Activated CD4-positive, alpha-beta memory T cell treated with anti-CD3 and anti-CD28 coated beads, Interleukin-2, amount 10 ng/mL, durations not matched to agents 7 days and 5 days (primary cell): ENCODE results near the gene AMN1. TPM values are rescaled to one million over a fixed set of nuclear protein-coding genes. Genes with fewer than 3 reads are reported as not detected.
"Not testable (repeated sequence)": the region's sequence is repeated elsewhere in the genome, so short reads cannot be mapped to it uniquely, and the experiment has no call there.

ENCODE experiments used
- CTCF ChIA-PET: fragments of 350-600 bp; sonication (Branson Sonifier 250); formaldehyde crosslinking; loops from one replicate; lab custom pipeline; 2021; ENCODE audit warnings: antibody characterized with exemption, inconsistent platforms; lab: Charles Lee
- POLR2A ChIA-PET: fragments of 350-600 bp; sonication (Branson Sonifier 250); formaldehyde crosslinking; loops from one replicate; lab custom pipeline; 2021; ENCODE audit warnings: antibody characterized with exemption; lab: Charles Lee
- DNase-seq: peaks from one replicate; pipeline ENCODE4 v3.0.0-alpha.2; 2020
- H3K27ac Mint-ChIP-seq: one replicate; pipeline ENCODE4 v1.8.0; 2021; ENCODE audit warnings: mild to moderate bottlenecking, mixed read lengths
- H3K27me3 Mint-ChIP-seq: one replicate; pipeline ENCODE4 v1.8.0; 2021; ENCODE audit warnings: mixed read lengths
- H3K36me3 Mint-ChIP-seq: one replicate; pipeline ENCODE4 v1.8.0; 2021; ENCODE audit warnings: low read depth, mixed read lengths
- H3K4me1 Mint-ChIP-seq: one replicate; pipeline ENCODE4 v1.8.0; 2021; ENCODE audit warnings: mixed read lengths
- H3K4me3 Mint-ChIP-seq: one replicate; pipeline ENCODE4 v1.8.0; 2021; ENCODE audit warnings: mild to moderate bottlenecking, mixed read lengths
- H3K9me3 Mint-ChIP-seq: one replicate; pipeline ENCODE4 v1.8.0; 2021; ENCODE audit warnings: mixed read lengths
- total RNA-seq, 2 experiments: library from RNA; stranded (reverse); gene quantifications; one replicate each; pipeline ENCODE4 v1.2.3, GENCODE V29; 2021

Gene AMN1
- 1 to 10 TPM; 3.2 to 4.0 TPM for total RNA-seq

DNA sequence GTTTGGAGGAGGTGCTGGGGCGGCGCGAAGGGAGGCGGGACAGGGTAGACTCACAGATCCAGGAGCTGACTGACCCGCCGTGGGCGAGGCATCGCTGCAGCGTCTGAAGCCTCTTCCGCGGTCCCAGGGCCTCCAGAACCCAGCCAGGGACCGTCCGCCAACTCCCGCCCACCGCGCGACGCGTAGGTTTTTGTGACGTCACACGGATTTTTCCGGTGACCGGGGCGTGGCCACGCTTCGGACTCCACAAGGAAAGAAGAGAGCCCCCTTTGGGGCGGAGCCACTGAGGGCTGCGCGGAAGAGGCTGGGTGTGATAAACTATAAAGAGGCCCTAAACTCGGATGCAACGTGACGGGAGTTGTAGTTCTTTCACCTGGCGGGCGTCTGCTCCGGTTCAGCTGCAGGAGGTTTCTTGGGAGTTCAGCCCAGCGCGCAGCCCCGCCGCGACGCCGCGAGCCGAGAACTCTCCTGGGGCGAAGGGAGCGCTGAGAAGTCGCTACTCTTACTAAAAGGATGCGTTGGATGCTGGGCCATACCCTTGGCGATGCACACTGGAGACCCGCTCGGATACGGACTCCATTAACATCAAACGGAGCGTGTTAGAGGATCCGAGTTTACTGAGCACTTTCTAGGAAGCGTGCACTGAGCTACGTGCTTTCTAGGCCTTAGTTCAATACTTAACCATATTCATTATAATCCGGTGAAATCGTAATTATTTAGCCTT lies at the start of gene AMN1:
TSS of gene AMN1 (minus strand) at position 105 of the 724 bp plus-strand sequence. CDS start at position 92, 13 bp downstream.
- Mint-ChIP-seq H3K36me3 (peaks cover 40% of the 10 kb centered on the region), H3K9me3 (peaks cover 10% of the 10 kb centered on the region), H3K4me3 (peak within 1 kb of the TSS; percentile 95), H3K4me1 (peaks cover 51% of the 10 kb centered on the region), H3K27me3 (no peaks in the 10 kb centered on the region), H3K27ac (peak within 1 kb of the TSS; percentile 99)
- ChIA-PET POLR2A (interaction anchor here (0.7 to 3.1 kb wide), 31 partner anchors 9 to 406 kb away, joined by 3 to 32 read pairs (median 4); partner anchors contain the start of genes ETFBKMT, RESF1 and SINHCAF), CTCF (interaction anchor here (0.8 to 1.6 kb wide), 5 partner anchors 32 to 256 kb away, joined by 3 to 8 read pairs (median 3); no protein-coding TSS in a partner anchor)
- DNase-seq = peak; percentile 100

DNA sequence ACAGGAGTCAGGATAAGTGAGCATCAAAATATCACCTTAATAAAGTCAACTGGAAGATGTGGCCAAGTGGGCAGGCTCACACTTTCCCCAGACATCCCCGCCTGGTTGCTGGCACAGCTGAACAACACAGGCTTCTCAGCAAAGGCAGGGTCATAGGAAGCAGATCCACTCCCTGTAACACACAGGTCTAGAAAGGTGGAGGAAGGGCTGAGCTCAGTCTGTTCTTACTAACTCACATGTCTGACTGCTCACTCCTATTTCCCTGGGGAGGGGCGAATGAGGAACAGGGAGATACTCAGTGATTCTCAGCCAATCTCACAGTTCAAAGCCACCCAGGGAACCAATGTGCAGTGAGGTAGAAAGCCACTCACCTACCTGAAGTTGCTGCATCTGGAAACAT lies 45.0 kb upstream of the AMN1 start:
- no peak overlapping the region for H3K4me3 Mint-ChIP-seq
- H3K27me3 Mint-ChIP-seq = no peaks in the 10 kb centered on the region
- POLR2A ChIA-PET = no interaction called here
- CTCF ChIA-PET = no interaction called here
- no peak for DNase-seq
- H3K4me1 Mint-ChIP-seq = no peaks in the 10 kb centered on the region
- no peaks in the 10 kb centered on the region for H3K36me3 Mint-ChIP-seq
- H3K9me3 Mint-ChIP-seq = peaks cover 4% of the 10 kb centered on the region
- no peak overlapping the region for H3K27ac Mint-ChIP-seq

DNA sequence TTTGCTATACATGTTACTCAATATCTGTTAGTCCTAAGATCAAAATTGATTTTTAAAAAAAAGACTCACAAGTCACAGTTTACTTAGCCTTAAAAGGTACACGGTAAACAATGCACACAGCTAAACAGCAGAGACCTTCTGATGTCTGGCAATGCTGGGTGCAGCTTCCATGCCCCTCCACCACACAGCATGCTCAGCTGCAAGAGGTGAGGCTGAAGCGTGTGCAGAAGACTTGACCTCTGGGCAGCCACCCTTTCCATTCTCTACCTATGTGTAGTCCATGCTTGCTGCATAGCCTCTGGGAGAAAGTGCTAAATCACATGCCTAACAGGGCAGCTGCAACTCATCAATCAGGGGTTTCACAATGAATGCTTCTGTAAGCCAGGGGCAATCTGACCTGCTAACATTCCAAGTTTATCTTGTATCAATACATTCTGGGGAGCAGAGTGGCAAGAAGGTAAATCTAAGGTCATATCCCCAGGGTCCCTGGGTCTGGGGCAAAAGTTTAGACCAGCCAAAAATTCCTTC lies 44.5 kb upstream of the AMN1 start:
- DNase-seq = no peak
- Mint-ChIP-seq H3K27me3 (no peaks in the 10 kb centered on the region), H3K4me1 (no peaks in the 10 kb centered on the region), H3K4me3 (no peak overlapping the region), H3K36me3 (no peaks in the 10 kb centered on the region), H3K27ac (no peak overlapping the region), H3K9me3 (peaks cover 4% of the 10 kb centered on the region)
- CTCF ChIA-PET = interaction anchor here (0.6 kb wide), 1 partner anchor 8 kb away, joined by 4 read pairs; no protein-coding TSS in a partner anchor
- POLR2A ChIA-PET = no interaction called here

DNA sequence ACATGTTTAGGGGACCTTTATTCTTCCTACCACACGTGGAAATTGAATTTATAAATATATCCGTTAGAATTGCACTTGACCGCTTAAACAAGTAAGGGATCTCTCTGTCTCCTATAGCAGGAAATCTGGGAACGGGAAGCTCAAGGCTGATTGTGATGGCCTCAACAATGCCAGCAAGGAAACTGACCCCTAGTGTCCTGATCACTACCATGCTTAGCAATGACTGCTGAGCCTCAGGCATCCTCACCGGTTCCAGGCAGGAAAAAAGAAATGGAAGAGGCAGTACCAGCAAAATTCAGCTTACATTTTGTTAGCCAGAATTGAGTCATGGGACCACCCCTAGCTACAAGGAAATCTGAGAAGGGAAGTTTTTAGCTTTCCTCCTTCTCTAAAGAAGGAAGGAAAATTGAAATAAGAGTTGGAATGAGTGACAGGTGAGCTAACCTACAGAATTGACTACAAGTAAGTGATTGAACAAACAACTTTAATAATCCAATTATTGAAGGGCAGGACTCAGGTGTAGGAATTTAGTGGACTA lies 43.9 kb upstream of the AMN1 start:
- H3K4me3 Mint-ChIP-seq = no peak overlapping the region
- no peak for DNase-seq
- peaks cover 4% of the 10 kb centered on the region for H3K9me3 Mint-ChIP-seq
- peaks cover 2% of the 10 kb centered on the region for H3K4me1 Mint-ChIP-seq
- no peaks in the 10 kb centered on the region for H3K36me3 Mint-ChIP-seq
- no peak overlapping the region for H3K27ac Mint-ChIP-seq
- H3K27me3 Mint-ChIP-seq = no peaks in the 10 kb centered on the region
- ChIA-PET CTCF (interaction anchor here (0.6 kb wide), 1 partner anchor 8 kb away, joined by 4 read pairs; no protein-coding TSS in a partner anchor), POLR2A (no interaction called here)

DNA sequence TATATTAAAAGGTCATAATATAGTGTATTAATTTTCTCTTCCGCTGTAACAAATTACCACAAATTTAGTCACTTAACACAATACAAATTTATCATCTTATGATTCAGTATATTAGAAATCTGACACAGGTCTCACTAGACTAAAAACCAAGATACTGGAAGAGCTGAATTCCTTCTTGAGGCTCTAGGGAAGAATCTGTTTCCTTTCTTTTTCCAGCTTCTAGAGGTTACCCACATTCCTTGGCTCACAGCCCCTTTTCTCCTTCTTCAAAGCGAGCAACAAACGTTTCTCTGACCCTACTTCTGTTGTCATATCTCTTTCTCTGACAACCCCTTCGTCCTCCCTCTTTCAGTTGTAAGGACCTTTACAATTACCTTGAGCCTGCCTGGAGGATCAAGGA lies 43.4 kb upstream of the AMN1 start:
- no peaks in the 10 kb centered on the region for H3K27me3 Mint-ChIP-seq
- peaks cover 4% of the 10 kb centered on the region for H3K9me3 Mint-ChIP-seq
- H3K4me1 Mint-ChIP-seq = peaks cover 2% of the 10 kb centered on the region
- H3K4me3 Mint-ChIP-seq = no peak overlapping the region
- ChIA-PET POLR2A (no interaction called here), CTCF (no interaction called here)
- H3K27ac Mint-ChIP-seq = no peak overlapping the region
- DNase-seq = no peak
- no peaks in the 10 kb centered on the region for H3K36me3 Mint-ChIP-seq

DNA sequence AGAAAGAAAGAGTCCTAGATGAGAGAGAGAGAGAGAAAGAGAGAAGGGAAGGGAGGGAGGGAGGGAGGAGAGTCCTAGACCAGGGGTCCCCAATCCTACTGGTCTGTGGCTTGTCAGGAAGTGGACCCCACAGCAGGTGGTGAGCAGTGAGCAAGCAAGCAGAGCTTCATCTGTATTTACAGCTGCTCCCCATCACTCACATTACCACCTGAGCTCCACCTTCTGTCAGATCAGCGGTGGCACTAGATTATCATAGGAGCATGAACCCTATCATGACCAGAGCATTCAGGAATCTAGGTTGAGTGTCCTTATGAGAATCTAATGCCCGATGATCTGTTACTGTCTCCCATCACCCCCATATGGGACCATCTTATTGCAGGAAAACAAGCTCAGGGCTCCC lies 39.2 kb upstream of the AMN1 start:
- Mint-ChIP-seq H3K27me3 (no peaks in the 10 kb centered on the region), H3K4me3 (no peak overlapping the region), H3K4me1 (peaks cover 13% of the 10 kb centered on the region), H3K36me3 (no peaks in the 10 kb centered on the region), H3K9me3 (peaks cover 8% of the 10 kb centered on the region), H3K27ac (no peak overlapping the region)
- ChIA-PET POLR2A (no interaction called here), CTCF (interaction anchor here (0.7 kb wide), 1 partner anchor 22 kb away, joined by 3 read pairs; no protein-coding TSS in a partner anchor)
- DNase-seq = no peak

DNA sequence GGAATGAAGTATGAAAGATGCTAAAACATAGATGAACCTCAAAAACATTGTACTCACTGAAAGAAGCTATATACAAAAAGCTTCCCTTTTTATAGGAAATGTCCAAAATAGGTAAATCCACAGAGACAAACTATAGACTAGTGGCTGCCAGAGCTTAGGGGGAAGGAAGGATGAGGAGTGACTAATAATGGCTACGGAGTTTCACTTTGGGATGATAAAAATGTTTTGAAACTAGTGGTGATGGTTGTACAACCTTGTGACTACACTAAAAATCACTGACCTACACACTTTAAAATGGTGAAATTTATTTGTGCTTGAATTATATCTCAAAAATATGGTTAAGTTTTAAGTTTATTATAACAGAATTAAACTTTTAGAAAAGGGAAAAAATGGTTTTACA lies 37.1 kb upstream of the AMN1 start:
- Mint-ChIP-seq H3K36me3 (no peaks in the 10 kb centered on the region), H3K27ac (no peak overlapping the region), H3K27me3 (no peaks in the 10 kb centered on the region), H3K4me1 (peaks cover 16% of the 10 kb centered on the region), H3K9me3 (peaks cover 4% of the 10 kb centered on the region), H3K4me3 (no peak overlapping the region)
- CTCF ChIA-PET = no interaction called here
- DNase-seq = no peak
- POLR2A ChIA-PET = no interaction called here

DNA sequence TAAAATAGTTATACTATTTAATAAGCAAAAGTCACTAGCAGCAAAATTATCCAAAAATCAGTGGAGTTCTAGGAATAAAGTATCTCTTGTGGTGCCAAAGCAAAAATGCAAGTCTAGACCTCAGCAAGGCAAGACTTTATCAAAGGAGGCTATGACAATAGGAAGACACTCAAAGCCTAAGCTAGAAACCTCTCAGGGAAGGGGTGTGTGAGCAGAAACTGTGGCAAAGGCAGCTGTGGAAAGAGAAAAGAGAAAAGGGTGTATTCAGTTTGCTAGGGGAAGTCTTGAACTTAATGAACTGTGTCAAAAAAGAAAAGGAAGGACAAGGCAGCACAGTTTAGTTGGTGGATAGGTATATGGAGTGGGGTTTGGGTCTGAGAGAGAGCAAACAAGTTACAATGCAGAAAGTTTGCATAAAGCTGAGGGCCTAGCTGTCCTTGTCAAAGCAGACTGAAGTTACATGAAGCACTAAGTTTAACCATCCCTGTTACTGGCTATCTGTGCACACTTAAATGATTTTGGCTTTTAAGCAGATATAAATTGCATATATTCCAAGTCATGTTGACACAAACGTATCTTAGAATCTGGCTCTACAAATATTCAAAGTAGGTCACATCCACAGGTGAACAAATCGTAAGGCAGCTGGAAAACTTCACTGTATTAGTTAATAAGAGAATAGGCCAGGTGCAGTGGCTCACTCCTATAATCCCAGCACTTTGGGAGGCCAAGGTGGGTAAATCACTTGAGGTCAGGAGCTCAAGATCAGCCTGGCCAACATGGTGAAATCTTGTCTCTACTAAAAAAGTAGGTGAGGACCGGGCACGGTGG lies 31.0 kb upstream of the AMN1 start:
- Mint-ChIP-seq H3K36me3 (peaks cover 3% of the 10 kb centered on the region), H3K4me3 (no peak overlapping the region), H3K4me1 (peaks cover 25% of the 10 kb centered on the region), H3K9me3 (peaks cover 5% of the 10 kb centered on the region), H3K27ac (no peak overlapping the region), H3K27me3 (no peaks in the 10 kb centered on the region)
- ChIA-PET CTCF (no interaction called here), POLR2A (interaction anchor here (0.9 kb wide), 1 partner anchor 200 kb away, joined by 3 read pairs; the partner anchor contains the start of gene RESF1)
- DNase-seq = no peak

DNA sequence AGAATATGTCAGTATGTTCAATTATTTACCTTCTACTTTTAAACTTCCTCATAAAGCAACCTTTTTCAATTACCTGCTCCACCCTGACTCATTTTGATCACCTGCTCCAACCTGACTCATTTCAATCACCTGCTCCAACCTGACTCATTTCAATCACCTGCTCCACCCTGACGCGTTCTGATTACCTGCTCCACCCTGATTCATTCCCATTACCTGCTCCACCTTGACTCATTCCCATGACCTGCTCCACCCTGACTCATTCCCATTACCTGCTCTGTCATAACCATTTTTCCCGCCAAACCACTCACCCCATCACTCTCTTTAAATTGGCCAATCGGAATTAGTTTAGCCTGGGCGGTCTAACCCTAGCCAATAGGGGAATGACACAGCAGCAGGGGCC lies 29.5 kb upstream of the AMN1 start:
- H3K36me3 Mint-ChIP-seq, POLR2A ChIA-PET, H3K9me3 Mint-ChIP-seq, H3K27ac Mint-ChIP-seq, DNase-seq, H3K27me3 Mint-ChIP-seq, H3K4me3 Mint-ChIP-seq, CTCF ChIA-PET: not testable (repeated sequence)
- H3K4me1 Mint-ChIP-seq = peaks cover 21% of the 10 kb centered on the region

DNA sequence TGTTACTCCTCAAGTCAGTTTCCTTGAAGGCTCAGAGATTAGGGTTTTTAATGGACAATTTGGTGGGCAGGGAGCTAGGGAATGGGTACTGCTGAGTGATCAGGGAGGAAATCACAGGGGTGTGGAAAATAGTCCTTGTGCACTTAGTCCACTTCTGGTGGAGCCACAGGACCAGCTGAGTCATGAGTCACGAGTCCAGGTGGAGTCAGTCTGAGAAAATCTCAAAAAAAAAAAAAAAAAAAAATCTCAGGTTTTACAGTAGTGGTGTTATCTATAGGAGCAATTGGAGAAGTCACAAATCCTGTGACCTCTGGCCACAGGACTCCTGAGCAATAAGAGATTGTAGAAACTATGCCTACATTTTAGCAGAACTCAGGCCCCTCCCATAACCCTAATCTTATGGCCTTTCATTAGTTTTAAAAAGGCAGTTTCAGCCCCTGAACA lies 28.2 kb upstream of the AMN1 start:
- peaks cover 3% of the 10 kb centered on the region for H3K36me3 Mint-ChIP-seq
- no peaks in the 10 kb centered on the region for H3K27me3 Mint-ChIP-seq
- peaks cover 3% of the 10 kb centered on the region for H3K9me3 Mint-ChIP-seq
- ChIA-PET CTCF (no interaction called here), POLR2A (no interaction called here)
- H3K27ac Mint-ChIP-seq = no peak overlapping the region
- H3K4me1 Mint-ChIP-seq = peaks cover 23% of the 10 kb centered on the region
- DNase-seq = no peak
- no peak overlapping the region for H3K4me3 Mint-ChIP-seq

DNA sequence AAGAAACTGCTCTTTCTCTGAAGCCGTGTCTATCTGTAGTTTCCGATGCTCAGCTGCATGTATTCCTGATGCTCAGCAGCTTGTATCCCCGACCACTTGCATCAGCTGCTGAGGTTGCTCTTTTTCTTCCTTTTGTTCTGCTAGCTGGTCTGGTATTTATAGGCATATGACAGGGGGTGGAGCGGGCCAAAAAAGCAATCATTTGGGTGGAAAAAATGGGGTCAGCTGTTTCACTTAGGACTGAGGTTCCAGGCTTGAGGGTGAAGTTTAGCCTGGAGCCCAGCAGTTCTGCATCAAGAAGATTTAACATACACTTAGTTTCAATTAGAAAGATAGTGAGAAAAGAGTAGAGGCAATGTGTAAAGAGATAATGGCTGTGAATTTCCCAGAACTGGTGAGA lies 23.6 kb upstream of the AMN1 start:
- Mint-ChIP-seq H3K9me3 (peaks cover 10% of the 10 kb centered on the region), H3K4me3 (peak overlapping the region; percentile 31), H3K27ac (peak overlapping the region; percentile 91), H3K27me3 (peaks cover 3% of the 10 kb centered on the region), H3K4me1 (peaks cover 41% of the 10 kb centered on the region), H3K36me3 (peaks cover 19% of the 10 kb centered on the region)
- ChIA-PET CTCF (no interaction called here), POLR2A (no interaction called here)
- peak; percentile 35 for DNase-seq

DNA sequence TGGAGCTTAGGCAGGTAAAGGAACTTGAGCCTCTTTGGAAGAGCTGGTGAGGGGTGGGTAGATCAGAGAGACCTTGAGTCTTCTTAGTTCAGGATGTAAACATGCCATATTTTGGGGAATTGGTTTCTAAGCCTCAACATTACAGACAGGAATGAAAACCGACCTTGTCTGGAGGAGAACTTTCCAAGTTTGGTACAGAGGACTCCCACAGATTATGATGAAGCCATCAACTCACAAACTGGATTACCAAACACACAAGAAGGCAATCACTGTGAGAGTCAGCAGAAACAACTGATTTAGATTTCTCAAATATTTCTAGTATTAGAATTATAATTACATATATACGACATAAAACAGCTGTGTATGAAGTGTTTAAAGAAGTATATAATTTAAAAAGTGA lies 22.3 kb upstream of the AMN1 start:
- ChIA-PET POLR2A (interaction anchor here (3.2 kb wide), 1 partner anchor 22 kb away, joined by 24 read pairs; the partner anchor contains the start of gene AMN1), CTCF (interaction anchor here (1.1 kb wide), 1 partner anchor 13 kb away, joined by 3 read pairs; no protein-coding TSS in a partner anchor)
- H3K4me3 Mint-ChIP-seq = no peak overlapping the region
- peak overlapping the region; percentile 58 for H3K27ac Mint-ChIP-seq
- H3K36me3 Mint-ChIP-seq = peaks cover 19% of the 10 kb centered on the region
- peaks cover 46% of the 10 kb centered on the region for H3K4me1 Mint-ChIP-seq
- peaks cover 3% of the 10 kb centered on the region for H3K27me3 Mint-ChIP-seq
- peaks cover 10% of the 10 kb centered on the region for H3K9me3 Mint-ChIP-seq
- no peak for DNase-seq
